ENCODE data around the gene ZCWPW2. TPM values are rescaled to one million over a fixed set of nuclear protein-coding genes. Genes with fewer than 3 reads are reported as not detected.

ZCWPW2 gene
- total and polyA plus RNA-seq, 9 of the 15 experiments (the other 6 are each of a cell fraction or from before 2014, with no cell fraction given): 0.10 to 0.77 (median 0.44) TPM

DNA sequence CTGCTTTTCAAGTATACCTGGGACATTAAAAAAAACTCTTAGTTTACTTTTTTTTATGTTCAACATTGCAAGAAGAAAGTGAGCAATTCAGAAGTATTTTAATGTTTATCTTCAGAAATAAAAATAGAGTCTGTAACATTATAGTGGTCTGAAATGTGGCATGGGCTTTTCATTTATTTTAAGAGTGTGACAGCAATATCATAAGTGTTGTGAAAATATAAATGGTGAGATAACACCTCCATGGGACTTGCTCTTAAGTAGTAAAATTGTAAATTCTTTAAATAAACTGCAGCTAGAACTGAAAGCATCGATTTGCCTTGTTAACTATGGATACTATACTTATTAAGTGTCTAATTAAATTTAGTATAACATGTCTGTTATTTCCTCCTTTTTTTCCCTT lies 48.8 kb upstream of the ZCWPW2 start:
- Histone ChIP-seq H3K27ac (ENCODE audit: extremely low read depth, low read depth, low read length) (no peak overlapping the region), H3K4me1 (replicated peaks in 1 of 2; ENCODE audit: control insufficient read depth in 2 of 2, insufficient read depth in 2 of 2, low read length in 2 of 2) (no peaks in the 10 kb centered on the region), H3K4me2 (ENCODE audit: insufficient read depth, low read length) (no peak overlapping the region), H3K79me2 (ENCODE audit: control insufficient read depth, insufficient read depth, low read length) (no peaks in the 10 kb centered on the region), H2AFZ (ENCODE audit: low read depth, low read length) (no peak overlapping the region), H3K36me3 (ENCODE audit: control insufficient read depth, insufficient read depth, low read length) (peaks cover 10% of the 10 kb centered on the region; the same call in 1 of the 3 replicates), H3K9me1 (ENCODE audit: control insufficient read depth, insufficient read depth, low read length) (no peaks in the 10 kb centered on the region), H3K27me3 (ENCODE audit: control insufficient read depth in 2 of 2, insufficient read depth in 2 of 2, low read length in 2 of 2) (no peaks in the 10 kb centered on the region), H4K20me1 (replicated peaks; ENCODE audit: control insufficient read depth, insufficient read depth, low read length) (no peaks in the 10 kb centered on the region), H3K9ac (ENCODE audit: insufficient read depth in 1 of 2, low read depth in 2 of 2, low read length in 2 of 2) (no peak overlapping the region), H3K9me3 (replicated peaks; ENCODE audit: control insufficient read depth, insufficient read depth, low read depth, low read length) (no peaks in the 10 kb centered on the region), H3K4me3 (no peak overlapping the region)
- CTCF ChIA-PET (ENCODE audit: low intra/inter-chr PET ratio): no interaction called here
- FAIRE-seq (no peak), ATAC-seq (no peak), DNase-seq (ENCODE audit: extremely low read depth in 1 of 4, low spot score in 3 of 4) (no peak)
- TF ChIP-seq, protein P1, sequence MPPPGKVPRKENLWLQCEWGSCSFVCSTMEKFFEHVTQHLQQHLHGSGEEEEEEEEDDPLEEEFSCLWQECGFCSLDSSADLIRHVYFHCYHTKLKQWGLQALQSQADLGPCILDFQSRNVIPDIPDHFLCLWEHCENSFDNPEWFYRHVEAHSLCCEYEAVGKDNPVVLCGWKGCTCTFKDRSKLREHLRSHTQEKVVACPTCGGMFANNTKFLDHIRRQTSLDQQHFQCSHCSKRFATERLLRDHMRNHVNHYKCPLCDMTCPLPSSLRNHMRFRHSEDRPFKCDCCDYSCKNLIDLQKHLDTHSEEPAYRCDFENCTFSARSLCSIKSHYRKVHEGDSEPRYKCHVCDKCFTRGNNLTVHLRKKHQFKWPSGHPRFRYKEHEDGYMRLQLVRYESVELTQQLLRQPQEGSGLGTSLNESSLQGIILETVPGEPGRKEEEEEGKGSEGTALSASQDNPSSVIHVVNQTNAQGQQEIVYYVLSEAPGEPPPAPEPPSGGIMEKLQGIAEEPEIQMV (tag; conservative IDR thresholded peaks at IDR 0.05; ENCODE audit: low read depth): no peak
- TF ChIP-seq PHF8 (IDR thresholded peaks at IDR 0.05; ENCODE audit: borderline replicate concordance, low read length) (no peak), ZFP30 (CRISPR knock-in tag; IDR thresholded peaks at IDR 0.05; ENCODE audit: borderline replicate concordance) (no peak), TOE1 (IDR thresholded peaks at IDR 0.05; ENCODE audit: borderline replicate concordance) (no peak), TOE1 (CRISPR knock-in tag; IDR thresholded peaks at IDR 0.05; ENCODE audit: borderline replicate concordance, low read depth) (no peak), ZZZ3 (IDR thresholded peaks at IDR 0.05) (no peak), PTTG1 (tag; IDR thresholded peaks at IDR 0.05; ENCODE audit: low read depth) (no peak), ZNF589 (CRISPR knock-in tag; IDR thresholded peaks at IDR 0.05; ENCODE audit: low read depth) (no peak), NFYB (IDR thresholded peaks at IDR 0.05; ENCODE audit: extremely low read depth, insufficient read length) (no peak), SMC3 (conservative IDR thresholded peaks at IDR 0.05; ENCODE audit: insufficient read depth, low read depth, low read length) (no peak), THRAP3 (IDR thresholded peaks at IDR 0.05; ENCODE audit: borderline replicate concordance) (no peak), SPI1 (IDR thresholded peaks at IDR 0.05; ENCODE audit: borderline replicate concordance, low read depth, low read length) (no peak), FOXK1 (CRISPR knock-in tag; IDR thresholded peaks at IDR 0.05; ENCODE audit: borderline replicate concordance) (no peak), MTA3 (IDR thresholded peaks at IDR 0.05; ENCODE audit: borderline replicate concordance) (no peak), MTA1 (IDR thresholded peaks at IDR 0.05; ENCODE audit: borderline replicate concordance) (no peak), SIX5 (IDR thresholded peaks at IDR 0.05; ENCODE audit: borderline replicate concordance in 1 of 2, insufficient read depth in 1 of 2, low read depth in 1 of 2, low read length in 2 of 2) (no peak)
- TF ChIP-seq, protein P2, sequence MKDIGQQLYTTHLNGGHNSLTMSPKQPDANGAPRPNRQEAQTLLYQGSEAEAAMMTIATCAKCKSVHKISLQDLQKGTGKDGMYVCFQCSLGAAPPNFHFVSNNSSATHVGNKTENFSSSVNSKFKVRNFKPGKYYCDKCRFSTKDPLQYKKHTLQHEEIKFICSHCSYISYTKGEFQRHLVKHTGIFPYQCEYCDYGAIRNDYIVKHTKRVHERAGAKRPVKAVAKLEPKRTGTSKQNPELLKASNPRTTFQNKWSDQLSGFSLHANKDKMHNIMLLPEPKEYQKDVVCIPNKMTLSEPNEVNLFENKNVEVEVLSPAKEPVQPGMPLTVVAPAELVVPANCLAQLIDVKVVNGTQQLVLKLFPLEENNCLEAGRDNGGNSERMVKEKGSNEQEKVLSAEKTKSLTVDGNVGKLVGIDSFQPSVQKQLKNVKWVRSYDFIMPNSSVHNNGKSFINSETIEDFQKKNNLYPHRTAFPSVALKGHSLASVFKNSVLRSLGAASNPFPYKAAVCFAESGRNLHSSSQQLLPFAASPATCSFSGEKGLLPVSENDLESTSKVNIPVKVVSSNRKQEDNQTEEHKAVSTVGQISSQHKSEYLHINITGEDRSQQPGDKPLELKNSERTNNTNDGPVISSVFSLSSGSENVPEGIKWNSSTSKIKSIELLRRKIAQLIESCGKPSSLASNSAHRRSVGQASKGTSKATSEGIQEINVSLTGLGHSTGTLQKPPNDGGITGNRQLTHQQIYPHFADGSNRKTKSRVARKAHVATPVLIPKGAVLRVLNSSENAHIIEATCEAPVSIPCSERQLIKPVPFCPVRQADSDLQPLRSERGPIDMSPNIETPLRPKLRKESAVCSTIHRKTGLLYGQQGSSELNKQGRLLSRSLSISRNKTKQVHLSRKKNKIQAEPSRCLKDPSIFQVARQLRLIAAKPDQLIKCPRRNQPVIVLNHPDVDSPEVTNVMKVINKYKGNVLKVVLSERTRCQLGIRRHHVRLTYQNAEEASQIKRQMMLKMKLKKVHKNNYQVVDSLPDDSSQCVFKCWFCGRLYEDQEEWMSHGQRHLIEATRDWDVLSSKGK (CRISPR knock-in tag; IDR thresholded peaks at IDR 0.05): no peak
- TF ChIP-seq, protein P3, sequence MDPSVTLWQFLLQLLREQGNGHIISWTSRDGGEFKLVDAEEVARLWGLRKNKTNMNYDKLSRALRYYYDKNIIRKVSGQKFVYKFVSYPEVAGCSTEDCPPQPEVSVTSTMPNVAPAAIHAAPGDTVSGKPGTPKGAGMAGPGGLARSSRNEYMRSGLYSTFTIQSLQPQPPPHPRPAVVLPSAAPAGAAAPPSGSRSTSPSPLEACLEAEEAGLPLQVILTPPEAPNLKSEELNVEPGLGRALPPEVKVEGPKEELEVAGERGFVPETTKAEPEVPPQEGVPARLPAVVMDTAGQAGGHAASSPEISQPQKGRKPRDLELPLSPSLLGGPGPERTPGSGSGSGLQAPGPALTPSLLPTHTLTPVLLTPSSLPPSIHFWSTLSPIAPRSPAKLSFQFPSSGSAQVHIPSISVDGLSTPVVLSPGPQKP (CRISPR knock-in tag; IDR thresholded peaks at IDR 0.05): no peak
- in situ Hi-C loops (cut with MboI) (no loop called here), intact Hi-C loops (cut with micrococcal nuclease) (no loop called here)
- POLR2A ChIA-PET: no interaction called here
- BruUV-seq (replicated peaks): no TSS peak
- WGBS (ENCODE audit: insufficient coverage, low coverage, missing lambda C conversion rate): 81% methylated on average over 1 of the region's 1 CpG
